EL (cell line): Measurements from ENCODE around the gene BACH2.
"Not testable (repeated sequence)": the region's sequence is repeated elsewhere in the genome, so short reads cannot be mapped to it uniquely, and the experiment has no call there.

ENCODE experiments used
- DNase-seq: peaks from one replicate; pipeline ENCODE4 v3.0.0-alpha.2; 2016

The BACH2 gene

DNA sequence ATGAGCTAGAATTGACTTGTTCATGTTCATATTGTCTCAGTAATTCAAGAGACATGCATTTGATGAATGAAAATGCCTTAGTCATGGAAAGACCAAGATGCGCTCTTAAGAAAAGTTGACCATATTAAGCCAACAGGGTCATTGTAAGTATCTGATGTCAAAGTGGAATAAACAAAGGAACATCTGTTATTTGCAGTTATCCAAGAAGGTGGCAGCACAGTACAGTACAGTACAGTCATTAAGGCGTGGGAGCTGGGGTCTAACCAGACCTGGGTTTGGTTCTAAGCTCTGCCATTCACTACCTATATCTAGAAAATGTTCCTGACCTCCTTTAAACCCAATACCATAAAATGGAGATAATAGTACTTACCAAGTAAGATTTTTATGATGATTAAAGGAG is 178.1 kb downstream of the BACH2 start:
- no peak for DNase-seq

DNA sequence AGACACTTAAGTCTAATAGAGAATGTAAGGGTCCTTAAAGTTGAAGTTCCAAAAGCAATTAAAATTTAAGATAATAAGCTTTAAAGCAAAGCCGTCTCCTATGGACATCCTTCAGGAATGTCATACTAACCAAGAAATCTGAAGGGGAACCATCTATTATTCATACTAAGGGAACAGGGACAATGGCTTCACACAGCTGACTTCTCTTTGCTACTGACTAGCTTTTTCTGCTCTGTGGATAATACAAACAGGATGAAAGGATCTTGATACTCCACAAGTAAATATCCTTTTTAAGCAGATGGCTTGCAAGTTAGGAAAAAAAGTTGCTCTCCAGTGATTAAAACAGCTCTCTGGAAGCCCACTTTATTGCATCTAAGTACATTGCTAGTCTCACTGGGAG is 178.6 kb downstream of the BACH2 start:
- DNase-seq, result no peak

DNA sequence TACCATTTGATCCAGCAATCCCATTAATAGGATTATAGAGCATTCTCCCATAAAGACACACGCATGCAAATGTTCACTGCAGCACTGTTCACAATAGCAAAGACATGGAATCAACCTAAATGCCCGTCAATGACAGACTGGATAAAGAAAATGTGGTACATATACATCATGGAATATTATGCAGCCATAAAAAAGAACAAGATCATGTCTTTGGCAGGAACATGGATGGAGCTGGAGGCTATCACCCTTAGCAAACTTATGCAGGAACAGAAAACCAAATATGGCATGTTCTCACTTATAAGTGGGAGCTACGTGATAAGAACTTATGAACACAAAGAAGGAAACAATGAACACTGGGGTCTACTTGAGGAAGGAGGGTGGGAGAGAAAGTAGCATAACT is 180.5 kb downstream of the BACH2 start:
- not testable (repeated sequence) for DNase-seq

DNA sequence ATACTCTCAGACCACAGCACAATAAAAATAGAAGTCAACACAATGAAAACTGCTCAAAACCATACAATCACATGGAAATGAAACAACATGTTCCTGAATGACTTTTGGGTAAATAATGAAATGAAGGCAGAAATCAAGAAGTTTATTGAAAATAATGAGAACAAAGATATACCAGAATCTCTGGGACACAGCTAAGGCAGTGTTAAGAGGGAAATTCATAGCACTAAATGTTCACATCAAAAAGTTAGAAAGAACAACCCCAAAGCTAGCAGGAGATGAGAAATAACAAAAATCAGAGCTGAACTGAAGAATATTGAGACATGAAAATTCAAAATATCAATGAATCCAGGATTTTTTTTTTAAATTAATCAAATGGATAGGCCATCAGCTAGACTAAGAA is 183.3 kb downstream of the BACH2 start:
- no peak for DNase-seq

DNA sequence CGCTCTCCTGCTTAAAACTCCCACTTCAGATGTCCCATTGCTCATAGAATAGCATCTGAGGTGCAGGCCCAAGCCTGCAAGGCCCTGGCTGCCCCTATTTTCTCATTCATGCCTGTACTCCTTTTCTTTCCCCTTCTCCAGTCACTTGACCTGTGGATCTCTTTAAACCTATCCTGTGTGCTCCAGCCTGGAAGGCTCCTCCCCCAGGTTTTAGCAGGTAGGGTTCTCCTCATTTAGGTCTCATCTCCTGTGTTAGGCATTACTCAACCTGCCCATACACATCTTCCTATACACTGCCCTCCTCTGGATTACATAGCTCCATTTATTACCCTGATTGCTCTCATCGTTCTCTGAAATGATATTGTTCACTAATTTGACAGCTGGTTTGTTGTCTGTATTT is 185.3 kb downstream of the BACH2 start:
- DNase-seq, result no peak

DNA sequence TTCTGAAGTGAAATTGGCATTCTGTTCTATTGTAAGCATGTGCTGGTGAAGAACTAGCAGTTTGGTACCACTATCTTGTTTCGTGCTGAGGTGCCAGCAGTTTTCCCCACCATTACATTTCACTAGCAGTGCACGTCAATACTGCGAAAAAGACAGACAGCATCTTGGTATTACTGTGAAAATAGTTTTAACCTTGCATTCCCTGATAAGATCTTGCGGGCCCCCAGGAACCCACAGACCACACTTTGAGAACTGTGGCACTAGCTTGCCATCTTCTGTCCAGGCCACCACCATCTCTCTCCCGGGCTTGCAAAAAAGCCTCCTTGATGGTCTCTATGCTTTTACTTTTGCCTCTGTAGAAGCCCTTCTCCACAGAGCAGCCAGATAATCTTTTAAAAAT is 185.7 kb downstream of the BACH2 start:
- no peak for DNase-seq

DNA sequence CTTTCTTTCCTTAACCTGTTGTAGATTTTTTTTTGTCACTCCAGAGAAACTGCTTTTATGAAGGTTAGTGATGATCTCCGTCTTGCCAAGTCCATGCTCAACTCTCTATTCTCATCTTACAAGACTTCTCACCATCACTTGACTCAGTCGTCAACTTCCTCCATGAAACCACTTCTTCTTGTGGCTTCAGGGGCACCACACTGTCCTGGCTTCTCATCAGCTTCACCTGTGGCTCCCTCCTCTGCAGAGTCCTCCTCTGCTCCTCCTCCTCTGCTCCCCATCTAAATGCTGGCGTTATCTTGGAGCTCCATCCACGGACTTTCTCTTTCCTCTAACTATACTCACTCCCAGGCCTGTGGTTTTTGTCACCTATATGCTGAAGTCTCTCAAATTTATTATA is 187.5 kb downstream of the BACH2 start:
- no peak for DNase-seq

DNA sequence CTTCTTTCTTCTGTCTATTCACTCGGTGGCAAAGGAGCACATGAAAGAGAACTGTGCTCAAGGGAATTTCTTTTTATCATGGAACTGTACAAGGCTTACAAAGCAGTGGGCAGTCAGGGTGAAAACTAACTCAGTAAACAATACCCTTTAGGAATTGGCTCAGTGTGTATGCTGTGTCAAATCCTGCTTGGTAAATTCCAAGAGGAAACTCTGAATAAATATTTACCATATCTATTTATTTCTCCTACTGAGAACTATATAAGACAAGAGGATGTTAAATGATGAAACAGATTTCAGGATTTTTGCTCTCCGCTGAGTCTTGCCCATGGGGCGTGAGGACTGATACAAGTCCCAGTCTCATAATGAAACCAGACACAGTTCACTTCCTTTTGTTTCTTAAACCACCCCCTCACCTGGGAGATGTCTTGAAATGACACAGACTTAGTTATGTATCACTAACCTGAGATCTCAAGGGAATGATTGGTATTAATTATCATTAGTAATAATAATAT is 188.8 kb downstream of the BACH2 start:
- no peak for DNase-seq

DNA sequence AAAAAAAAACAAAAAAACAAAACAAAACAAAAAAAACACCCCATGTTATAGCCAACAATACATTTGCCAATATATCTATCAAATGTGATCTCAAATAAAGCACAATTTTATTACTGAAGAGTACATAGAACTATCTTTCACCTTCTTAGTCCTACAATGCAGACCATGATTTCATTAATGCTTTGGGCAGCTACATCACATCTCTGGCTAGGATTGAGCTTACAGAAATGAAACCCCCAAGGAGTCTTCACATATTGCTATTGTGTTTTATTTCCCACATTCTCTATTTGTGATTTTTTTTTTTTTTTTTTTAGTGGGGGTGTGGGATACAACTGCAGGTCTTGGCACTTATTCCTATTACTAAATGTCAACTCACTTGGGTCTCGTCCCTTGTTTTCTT is 189.3 kb downstream of the BACH2 start:
- no peak for DNase-seq

DNA sequence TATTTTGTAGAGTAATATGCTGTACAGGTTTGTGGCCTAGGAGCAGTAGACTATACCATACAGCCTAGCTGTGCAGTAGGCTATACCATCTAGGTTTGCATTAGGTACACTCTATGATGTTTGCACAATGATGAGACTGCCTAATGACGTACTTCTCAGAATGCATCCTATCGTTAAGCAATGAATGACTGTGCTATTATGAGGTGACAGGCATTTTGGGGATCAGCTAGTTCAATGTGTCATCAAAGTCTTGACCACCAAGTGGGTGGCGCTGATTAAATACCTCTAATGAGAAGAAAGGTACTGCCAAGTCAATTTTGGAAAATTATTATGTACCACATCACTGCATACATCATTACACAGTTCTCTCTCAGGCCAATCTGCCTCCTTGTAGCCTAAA is 190.2 kb downstream of the BACH2 start:
- no peak for DNase-seq

DNA sequence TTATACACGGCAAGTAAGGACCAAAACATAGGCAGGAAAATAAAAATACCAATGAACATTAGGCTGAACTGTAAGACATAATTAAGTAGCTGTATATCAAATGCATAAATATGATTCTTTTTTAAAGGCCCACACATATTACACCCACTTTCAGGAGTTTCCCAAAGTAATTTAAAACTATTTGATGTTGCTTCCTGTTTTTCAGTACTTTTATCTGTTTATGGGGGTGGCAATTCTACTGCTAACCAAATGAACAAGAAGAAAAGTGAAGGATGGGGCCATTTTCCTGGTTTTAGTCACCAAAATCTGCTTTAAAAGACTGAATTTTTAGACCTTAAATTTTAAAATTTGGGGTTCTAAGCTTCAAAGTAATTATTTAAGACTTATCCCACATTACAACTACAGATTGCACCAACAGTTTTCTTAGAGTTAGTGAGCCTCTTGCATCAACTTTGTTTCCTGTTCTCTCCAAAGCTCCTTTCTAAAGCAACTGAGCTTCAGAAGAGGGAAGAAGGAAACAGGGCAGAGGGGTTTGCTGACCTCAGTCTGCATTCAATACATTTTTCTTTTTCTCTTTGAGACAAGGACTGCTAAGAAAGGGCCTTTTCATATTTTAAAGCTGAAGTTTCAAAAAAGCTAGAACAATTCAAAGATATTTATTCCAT is 191.0 kb downstream of the BACH2 start:
- no peak for DNase-seq

DNA sequence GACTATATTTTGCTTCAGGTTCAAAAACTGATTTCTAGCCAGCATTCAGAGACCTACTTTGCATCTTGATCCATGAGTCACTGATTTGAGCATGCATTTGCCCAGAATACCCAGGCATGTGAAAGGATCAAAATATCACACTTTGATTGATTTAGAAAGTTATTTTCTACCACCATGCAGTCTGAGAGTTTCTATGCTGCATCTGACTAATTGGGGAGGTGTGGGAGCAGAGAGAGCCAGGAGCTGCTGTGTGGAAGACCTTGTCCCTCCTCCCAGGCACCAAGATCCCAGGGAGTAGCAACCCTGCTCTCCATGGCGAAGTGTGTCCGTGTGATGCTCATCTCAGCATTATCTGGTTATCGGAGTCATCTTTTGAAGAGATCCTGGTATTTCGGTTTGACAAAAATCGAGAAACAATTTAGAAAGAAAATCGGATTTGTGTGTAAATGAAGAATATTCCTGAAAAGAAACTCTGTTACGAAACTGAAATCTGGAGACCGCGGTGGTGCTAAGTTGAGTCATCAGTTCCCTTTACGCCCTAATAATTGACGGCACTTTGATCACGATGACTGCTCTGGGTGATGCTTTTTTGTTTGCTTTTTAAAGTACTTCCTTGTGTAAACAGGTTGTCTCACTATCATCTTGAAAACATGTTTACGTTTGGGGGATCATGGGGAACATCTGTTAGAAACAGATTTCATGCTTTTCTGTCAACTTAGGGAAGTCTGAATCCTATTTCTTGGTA is 193.4 kb downstream of the BACH2 start:
- peak; percentile 24 for DNase-seq

DNA sequence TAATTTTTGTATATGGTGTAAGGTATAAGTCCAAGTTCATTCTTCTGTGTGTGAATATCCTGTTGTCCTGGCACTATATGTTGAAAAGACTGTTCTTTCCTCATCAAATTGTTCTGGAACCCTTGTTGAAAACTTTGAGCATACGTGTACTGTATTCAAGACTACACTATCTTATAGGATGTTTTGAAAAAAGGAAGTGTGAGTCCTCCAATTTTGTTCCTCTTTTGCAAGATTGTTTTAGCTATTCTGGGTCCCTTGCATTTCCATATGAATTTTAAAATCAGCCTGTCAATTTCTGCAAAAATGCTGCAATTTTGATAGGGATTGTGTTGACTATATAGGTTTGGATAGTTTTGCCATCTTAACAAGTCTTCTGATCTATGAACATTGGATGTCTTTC is 195.2 kb downstream of the BACH2 start:
- DNase-seq, result no peak

DNA sequence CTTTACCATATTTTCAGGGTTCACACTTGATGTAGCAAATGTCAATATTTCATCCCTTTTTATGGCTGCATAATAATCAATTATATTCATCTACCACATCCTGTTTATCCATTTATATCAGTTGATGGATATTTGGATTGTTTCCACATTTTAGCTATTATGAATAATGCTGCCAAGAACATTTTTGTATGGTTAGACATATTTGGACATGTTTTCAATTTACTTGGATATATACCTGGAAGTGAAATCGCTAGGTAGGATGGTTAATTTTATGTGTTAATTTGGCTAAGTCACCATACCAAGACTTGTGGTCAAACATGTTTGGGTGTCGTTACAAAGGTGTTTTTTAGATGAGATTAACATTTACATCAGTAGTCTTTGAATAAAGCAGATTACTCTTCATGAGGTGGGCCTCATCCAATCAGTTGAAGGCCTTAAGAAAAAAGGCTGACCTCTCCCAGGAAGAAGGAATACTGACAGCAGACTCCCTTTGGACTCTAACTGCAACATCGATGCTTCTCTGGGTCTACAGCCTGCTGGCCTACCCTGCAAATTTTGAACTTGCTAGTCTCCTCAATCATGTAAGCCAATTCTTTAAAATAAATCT is 196.5 kb downstream of the BACH2 start:
- DNase-seq, result no peak

DNA sequence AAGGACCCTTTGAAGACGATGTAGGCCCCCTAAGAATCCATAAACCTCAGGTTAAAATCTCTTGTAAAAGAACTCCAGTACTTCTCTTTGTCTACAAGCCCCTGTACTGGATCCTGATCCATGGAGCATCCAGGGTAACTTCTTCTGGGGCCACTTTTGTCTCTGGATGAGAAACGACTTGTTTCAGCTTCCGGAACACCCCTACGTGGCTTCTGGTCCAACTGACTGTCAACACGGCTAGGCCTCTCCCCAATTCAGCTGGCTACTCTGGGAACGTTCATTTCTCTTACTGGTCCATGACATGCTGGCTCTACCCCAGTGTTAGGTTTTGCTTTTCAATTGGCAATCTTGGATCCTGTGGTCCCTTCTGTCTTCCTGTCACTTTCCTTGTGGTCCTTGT is 198.0 kb downstream of the BACH2 start:
- no peak for DNase-seq

DNA sequence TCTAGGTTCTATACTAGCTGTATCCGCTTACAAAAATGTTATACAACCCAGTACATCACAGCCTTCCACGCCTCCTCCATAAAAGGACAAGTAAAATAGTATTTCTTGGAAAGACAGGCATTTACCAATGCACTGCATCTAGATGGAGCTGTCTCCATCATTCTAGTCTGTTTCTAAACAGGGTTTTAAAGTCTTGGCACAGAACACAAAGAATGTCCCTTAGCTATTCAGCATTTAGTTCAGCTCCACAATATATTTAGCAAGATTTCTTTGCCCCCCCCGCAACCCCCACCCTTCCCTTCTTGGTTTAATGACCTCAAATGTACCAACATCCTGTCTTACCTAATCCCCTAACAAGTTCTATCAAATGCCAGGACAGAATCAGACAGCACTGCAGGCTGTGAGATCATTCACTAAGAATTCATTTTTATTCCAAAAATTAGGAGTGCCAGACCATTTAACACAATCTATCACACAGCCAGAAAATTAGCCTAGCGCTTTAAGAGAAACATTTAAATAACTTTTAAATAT is 198.6 kb downstream of the BACH2 start:
- DNase-seq, result peak; percentile 89

DNA sequence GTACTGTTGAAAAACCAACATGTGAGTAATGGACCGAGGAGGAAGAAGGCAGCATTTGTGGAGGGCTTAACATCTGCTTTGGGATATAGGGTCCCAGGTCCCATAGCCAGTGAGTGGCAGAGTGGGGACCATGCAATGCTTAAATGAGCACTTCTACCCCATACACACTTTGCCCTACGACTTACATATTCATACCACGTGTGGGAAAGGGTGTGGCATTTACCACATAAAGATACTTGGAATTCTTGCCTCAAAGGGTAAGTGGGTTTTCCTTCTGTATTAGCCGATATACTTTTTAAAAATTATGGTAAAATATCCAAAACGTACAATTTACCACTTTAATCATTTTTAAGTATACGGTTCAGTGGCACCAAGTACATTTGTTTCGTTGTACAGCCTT is 199.3 kb downstream of the BACH2 start:
- DNase-seq, result peak; percentile 17

DNA sequence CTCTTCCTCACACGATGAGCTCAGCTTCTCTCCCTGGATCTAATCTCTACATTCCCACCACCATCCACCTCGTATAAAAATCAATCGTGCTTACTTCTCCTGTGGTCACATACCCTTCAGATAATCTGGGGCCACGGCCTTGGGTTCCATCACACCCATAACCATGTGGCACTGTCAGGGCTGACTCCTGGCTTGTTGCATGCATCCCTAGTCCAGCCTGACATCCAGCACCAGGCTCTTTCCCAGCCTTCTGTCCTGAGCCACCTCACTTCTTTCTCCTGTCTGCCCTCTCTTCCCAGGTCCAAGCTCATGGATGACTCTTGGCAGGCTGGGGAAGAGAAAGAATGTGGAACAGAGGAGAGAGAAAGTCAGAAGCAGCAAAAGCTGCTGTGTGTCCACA is 199.8 kb downstream of the BACH2 start:
- DNase-seq, result no peak

DNA sequence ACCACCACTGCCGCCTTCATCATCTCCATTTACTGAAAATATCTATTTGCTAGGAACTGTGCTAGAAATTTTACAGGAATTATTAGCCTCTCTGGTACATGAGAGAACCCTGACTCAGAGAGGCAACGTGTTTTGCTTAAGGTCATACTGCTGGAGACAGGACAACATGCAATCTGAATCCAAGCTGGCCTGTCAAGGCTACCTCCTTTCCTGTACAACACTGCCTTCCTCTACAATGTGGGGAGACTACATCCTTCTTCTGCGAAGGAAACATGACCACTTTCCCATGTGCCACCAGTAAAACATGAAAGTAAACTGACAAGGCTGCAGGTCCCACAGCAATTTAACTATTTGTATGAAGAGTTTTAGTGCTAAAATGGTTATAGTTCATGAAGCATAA is 200.9 kb downstream of the BACH2 start:
- DNase-seq, result no peak

DNA sequence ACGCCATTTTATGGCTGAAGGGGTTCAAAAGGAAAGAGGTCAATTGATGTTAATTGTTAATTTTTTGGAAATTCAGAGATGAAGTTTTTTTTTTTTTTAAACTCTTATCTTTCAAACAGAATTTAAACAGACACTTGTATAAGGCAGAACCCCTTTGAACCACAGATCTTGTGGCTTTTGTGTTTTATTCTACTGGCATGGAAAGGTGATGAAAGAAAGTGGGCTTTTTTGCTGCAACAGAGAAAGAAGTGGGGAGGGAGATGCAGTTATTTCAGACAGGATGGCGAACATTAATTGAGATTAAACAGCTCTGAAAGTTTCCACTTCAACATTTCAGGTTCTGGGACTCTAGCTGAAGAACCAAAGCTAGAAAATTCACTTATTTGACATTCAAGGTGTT is 201.5 kb downstream of the BACH2 start:
- DNase-seq, result no peak

DNA sequence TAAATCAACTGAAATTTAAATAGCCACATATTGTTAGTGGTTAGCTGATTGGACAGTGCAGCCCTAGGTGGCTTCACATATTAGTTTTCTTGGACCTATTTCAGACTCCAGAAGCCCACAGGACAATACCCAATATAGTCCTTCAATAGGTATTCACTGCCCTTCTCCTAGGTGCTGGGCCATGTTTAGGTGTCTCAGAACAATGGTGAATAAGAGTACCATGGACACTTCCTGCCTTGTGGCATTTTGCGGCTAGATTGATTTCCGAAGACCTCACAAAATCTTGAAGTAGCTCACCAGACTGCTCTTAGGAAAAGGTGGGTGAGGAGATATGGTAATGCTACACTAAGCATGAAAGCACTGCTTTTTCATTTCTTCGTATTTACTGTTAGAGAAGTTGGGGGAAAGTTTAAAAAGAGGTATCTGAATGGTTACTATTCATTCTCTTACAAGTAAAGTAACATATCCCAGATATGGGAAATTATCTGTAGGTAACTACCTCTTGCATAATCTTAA is 203.0 kb downstream of the BACH2 start:
- DNase-seq, result no peak

DNA sequence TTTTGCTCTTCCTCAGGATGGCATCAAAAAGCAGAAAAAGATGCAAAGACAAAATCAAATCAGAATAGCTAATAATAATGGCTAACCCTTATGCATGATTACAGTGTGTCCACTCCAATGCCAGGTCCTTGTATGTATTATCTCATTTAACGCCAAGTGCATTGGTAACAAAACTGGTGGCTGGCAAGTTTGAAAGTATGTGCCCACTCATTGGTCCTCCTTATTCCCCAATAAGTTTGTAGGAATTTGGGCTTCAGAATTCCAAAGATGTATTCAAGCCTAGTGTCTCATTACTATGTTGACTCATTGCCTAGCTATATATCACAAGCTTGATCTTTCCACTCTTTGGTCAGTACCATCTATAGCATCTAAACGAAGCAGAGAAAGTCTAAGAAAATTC is 205.8 kb downstream of the BACH2 start:
- DNase-seq, result no peak

DNA sequence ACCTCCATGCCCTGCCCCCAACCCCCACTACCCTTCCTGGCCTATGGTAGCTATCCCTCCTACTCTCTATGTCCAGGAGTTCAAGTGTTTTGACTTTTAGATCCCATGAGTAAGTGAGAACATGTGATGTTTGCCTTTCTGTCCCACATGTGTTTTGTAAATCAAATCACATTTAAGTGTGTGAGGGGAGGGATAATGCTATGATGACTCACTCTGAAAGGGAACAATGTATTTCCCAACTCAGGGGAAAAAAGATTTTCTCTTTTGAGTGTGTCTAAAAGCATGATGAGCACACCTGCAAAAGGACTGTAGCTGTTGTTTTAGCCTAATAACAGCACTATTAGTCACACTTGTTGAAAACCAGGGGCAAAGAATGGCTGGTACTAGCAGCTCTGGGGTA is 208.6 kb downstream of the BACH2 start:
- peak; percentile 51 for DNase-seq
